ENCODE data around the gene TSHZ2. TPM values are rescaled to one million over a fixed set of nuclear protein-coding genes. Genes with fewer than 3 reads are reported as not detected.
A peak's percentile ranks its signal among the peaks of the same experiment; 100 is the strongest.
"Not testable (repeated sequence)": the region's sequence is repeated elsewhere in the genome, so short reads cannot be mapped to it uniquely, and the experiment has no call there.

Gene TSHZ2
- total RNA-seq, 1 experiment from 2014 or later, result 11.9 TPM

DNA sequence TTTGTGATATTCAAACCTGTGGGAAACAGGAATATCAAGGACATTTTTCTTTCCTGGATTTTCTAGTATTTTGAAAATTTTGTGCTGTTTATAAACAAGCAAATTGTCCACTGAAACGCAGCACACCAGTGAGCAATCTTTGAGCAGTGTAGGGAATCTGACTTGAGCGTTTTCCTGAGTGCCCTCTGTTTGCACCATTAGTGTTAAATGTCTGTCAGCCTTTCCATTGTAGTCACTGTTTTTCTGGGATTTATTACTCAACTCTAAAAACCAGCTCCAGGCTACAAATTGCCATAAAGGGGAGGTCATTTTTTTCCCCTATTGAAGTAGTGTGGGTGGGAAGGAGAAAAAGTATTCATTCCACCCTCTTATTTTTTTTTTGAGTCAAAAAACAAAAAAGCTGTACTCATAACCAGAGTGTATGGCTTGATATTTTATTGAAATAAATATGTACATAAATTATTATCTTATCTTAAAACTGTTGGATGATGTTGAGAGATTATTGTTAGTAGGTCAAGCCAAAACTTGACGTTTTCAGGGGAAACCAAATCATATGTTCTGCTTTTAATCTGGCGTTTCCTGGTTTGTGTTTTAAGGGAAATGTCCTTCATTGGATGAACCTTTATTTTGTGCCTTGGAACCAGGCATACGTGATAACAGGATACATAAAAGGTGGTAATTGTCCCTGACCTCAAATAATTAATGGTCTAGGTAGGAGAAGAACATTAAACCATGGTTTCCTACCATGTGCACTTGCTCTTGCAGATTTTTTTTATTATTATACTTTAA lies 51.8 kb downstream of the TSHZ2 start:
- DNase-seq (ENCODE audit: low read depth), result peak; percentile 80

DNA sequence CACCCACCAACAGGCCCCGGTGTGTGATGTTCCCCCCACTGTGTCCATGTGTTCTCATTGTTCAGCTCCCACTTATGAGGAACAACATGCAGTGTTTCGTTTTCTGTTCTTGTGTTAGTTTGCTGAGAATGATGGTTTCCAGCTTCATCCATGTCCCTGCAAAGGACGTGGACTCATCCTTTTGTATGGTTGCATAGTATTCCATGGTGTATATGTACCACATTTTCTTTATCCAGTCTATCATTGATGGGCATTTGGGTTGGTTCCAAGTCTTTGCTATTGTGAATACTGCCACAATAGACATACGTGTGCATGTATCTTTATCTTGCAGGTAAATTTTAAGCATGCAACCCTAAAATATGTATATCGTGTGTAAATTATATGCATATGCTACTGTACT lies 52.5 kb downstream of the TSHZ2 start:
- not testable (repeated sequence) for DNase-seq (ENCODE audit: low read depth)

DNA sequence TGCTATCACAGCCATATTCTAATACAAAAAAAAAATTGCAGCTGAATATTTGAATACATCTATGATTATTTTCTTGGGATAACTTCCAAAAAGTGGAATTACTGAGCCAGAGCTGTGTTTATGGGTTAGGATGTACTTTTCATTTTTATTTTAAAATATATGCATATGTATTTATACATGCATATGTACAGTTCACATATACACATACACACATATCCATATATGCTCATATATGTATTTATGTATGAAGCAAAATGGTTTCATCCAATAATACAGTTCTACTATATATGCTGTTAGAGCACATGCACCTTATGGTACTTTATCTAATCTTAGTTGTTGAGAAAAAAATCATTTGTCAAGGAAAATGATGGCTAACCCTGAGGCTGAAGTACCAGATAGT lies 54.9 kb downstream of the TSHZ2 start:
- DNase-seq (ENCODE audit: low read depth), result no peak

DNA sequence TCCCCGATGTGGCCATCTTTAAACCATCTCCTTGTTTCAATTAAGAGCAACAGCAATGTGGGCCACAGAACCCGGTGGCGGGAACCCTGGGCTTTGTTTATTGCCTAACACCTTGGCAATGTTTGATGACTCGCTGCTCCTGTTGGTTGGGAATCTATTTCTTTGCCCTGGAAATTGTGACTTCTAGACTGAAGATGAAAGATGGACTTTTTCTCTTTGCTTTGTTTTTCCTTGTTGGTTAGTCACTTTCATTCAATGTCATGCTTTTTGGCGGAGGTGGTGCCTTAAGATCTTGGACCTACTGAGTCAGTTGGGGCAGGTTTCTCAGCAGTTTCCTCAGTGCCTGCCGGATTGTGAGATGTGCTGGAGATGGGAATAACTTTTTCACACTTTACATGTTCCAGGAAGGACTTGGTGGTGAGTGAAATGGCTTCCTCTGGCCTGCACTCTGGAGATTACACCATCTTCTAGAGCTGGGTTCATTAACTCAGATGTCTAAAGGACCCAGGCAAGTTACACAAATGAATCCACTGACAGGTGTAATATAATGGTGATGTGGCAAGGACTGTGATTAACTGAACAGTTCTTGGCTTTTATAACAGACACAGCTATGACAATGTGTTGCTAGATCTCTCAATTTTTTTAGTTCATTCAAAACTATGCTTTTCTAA lies 56.3 kb downstream of the TSHZ2 start:
- peak; percentile 88 for DNase-seq (ENCODE audit: low read depth)

DNA sequence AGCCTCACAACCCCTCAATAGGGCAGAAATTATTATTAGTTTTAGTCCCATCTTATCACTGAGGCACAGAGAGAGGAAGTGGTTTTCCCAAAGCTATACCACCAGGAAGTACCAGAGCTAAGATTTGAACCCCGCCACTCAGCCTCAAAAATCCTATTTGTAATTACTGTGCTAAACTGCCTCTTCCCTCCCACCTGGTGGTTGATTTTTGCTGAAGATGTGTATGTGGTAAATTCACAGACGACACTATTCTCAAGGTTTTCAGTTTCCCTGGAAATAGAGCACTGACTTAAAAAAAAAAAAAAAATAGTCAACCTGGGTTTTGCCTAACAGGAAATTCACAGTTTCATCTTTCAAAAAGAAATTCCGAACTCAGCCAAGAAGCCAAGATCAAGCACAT lies 57.9 kb downstream of the TSHZ2 start:
- no peak for DNase-seq (ENCODE audit: low read depth)

DNA sequence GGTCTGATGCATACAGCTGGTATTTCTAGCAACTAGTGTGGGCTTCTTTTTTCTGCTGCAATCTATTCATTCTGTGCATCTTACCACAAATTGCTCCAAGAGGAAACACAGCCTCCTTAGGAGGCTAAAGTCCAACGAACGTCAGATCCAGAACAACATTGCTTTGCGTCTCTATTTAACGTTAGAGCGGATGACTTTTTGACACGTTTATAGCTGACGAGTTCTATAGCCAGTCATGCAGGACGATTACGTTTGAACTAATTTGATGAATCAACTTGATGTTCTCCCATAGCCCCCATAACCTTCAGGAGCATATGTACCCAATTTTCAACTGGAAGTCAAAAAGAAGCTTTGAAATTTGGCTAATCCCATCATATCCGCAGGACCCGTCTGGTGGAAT lies 59.9 kb downstream of the TSHZ2 start:
- no peak for DNase-seq (ENCODE audit: low read depth)

DNA sequence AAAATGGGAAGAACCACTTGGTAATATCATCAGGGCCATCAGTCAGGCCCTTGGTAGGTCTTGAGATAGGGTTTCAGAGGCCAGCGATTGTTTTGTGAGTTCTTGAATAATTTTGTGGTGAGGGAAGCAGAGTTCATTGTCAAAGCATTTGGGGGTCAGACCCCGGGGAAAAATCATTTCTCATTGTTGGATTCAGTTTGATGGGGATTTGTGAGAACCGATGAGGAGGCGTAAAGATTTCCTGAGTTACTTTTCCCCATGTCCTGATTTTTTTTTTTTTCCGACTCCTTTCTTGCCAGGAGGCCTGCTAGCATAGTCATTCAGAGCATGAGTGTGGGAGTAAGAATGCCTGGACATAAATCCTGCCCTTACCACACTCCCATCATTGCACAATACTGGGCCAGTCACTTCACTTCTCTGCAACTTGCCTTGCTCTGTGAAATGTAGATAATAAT lies 60.3 kb downstream of the TSHZ2 start:
- DNase-seq (ENCODE audit: low read depth), result peak; percentile 95

DNA sequence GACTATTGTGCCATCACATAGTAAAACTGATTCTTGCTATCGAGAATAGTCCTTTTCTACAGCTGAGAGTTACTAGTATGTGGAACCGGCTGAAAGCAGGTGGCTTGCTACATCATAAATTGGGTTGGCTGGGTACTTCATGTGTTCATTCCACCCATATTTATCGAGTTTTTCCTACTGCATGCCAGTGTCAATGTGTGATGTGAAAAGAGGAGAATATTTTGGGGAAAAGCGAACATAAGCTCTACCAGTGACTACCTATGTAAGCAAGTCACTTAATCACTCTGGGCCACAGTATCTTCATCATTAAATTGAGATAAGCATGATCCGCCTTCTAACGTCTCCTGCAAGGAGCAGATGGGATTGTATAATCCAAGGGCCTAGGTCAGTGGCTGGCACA lies 61.0 kb downstream of the TSHZ2 start:
- no peak for DNase-seq (ENCODE audit: low read depth)

DNA sequence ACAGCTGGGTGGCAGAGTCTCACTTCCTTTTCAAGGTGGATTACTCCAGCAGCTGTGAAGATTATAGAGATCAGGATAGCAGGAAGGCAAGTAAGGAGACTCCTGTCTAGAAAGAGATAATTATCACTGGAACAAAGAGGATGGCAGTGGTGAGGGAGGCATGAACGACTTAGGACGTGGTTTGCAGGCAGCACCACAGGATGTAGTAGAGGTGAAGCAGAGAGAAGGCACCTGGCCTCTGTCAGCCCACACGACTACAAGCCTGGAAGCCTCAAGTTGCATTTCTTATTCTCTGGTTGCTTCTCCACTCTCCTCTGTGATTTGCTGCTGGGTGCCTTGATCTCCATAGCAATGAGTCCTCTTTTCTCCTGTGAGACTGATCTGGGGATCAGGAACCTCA lies 62.7 kb downstream of the TSHZ2 start:
- peak; percentile 59 for DNase-seq (ENCODE audit: low read depth)

DNA sequence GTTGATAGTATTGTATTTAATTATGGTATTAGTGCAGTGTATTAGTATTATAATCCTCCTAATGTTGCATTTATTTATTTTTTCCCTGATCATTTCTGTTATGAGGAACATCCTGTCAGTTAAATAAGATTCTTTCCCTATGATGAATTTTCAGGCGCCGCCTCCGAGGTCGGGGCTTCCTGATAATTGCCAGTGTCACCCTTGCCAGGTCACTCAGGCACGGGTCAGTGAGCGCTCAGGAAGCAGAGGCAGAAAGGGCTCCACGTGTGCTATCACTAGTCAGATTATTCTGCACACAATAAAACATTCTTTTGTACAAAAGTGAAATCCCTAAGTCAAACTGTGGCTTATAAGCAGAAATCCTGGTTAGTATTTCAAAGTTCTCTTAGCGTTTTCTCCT lies 64.8 kb downstream of the TSHZ2 start:
- peak; percentile 75 for DNase-seq (ENCODE audit: low read depth)

DNA sequence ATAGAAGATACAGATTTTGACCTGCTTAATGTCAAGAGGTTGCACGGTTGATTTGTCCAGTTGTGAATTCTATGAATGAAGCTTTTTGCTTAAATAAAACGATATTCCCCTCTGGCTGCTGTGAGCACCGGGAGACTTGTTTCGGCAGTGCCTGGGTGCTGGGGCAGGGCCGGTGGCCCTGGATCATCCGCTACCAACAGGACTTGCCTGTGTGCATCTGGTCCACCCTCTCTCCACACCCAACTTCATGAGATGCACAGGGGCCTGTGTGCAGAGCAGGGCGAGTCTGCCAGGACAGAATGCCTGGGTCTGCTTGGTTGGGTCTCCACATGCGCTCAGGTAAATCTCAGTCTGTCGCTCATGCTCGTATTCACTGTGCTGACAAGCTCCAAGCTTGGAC lies 65.5 kb downstream of the TSHZ2 start:
- no peak for DNase-seq (ENCODE audit: low read depth)

DNA sequence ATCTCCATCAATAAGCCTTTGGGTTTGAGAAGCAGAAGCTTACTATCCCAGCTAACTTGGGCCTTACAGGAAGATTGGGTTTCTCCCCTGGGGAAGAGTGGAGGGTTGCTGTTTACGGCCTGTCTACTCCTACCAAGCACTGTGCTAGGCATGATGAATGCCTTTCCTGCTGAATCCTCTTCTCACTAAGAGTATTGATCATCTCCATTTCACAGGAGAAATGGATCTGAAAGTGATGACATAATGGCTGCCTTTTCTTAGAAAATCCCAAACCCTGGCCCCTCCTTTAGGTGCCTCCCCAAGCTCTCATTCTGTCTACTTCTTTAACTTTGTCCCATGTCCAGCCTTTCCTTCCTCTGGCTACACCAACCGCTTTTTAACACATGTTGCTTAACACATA lies 66.1 kb downstream of the TSHZ2 start:
- DNase-seq (ENCODE audit: low read depth), result no peak

DNA sequence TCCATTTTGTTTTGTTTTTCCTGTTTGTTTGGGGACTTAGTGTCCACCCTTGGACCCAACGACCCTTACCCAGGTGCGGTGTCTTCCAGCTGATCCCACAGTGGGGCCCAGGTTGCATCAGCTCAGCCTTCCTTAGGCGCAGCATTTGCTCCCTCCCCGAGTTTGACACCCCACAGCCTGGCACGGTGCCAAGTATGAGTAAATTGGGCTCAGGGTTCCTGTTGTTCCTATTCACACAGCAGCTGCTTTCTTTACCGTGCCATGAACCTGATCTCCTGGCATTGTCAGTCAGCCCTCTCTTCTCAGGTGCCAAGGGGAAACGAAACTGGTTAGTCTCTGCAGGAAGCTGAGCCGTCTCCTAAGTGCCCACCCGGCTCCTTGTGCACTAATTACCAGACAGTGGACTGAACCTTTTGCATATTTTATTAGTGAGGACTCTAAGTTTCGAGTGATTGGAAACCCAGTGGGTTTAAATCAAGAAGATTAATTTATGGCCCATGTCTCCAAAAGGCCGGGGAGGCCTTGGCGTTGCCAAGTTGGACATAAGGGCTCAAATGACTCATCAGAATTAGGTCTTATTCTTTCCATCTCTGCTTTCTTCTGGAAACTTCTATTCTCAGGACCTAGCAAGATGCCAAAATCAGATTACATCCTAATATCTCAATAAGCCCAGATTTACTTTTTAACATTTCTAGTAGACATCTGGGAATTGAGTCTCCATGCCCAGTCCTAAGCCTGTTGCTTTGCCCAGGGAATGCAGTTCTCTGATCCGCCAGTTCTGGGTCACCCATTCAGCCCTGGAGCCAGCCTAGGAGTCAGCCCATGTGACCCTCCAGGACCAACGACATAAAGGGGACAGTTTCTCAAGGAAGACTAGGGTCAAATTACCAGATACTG lies 68.8 kb downstream of the TSHZ2 start:
- DNase-seq (ENCODE audit: low read depth), result peak; percentile 85

DNA sequence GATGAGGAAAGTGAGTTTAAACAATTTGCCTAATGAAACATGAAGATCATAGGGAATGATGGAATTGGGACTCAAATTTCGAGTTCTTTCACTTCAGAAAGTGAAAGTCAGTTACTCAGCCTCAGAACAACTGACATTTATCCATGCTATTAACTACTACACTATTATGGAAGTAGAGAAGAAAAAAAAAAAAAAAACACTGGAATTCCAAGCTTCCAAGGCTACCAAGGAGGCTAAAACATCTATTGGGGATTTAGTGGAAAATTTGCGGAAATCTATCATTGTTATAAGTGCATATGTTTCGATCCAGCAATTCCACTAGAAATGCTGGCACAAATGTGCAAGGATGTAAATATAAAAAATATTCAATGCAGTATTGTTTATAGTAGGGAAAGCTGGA lies 70.4 kb downstream of the TSHZ2 start:
- no peak for DNase-seq (ENCODE audit: low read depth)

DNA sequence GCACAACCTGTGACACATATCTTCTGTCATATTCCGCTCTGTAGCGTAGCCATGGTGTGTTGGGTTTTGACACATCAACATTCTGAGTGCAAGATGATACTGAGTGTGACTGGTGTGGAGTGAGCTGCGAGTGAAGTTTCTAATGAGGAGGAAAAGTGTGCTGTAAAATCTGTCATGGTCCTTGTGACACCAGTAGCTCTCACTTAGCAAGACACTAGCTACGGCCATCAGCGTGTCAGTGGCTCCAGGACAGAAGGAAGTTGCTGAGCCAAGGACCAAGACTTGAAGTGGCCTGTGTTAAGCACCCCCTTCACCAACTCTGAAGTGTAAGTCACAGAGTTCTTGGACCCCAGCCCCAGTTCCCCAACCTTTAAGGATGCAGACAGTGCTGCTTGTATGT lies 72.1 kb downstream of the TSHZ2 start:
- DNase-seq (ENCODE audit: low read depth), result no peak

DNA sequence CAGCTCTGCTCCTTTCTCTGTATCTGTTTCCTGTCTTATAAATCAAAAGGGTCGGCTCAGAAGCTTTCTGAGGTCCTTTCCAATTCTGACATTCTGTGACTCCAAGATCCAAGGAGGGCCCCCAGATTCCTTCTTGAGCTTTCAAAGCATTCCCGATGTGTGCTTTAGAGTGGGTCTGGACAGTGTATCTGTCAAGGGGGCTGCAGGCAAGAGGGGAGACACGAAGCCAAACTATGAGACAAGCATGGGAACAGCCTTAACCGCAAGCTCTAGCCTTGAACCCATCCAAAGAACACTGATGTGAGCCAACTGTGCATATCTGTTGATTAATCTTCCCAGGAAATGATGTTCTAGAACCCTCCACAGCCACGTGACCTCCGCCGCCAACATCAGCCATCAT lies 73.8 kb downstream of the TSHZ2 start:
- no peak for DNase-seq (ENCODE audit: low read depth)

DNA sequence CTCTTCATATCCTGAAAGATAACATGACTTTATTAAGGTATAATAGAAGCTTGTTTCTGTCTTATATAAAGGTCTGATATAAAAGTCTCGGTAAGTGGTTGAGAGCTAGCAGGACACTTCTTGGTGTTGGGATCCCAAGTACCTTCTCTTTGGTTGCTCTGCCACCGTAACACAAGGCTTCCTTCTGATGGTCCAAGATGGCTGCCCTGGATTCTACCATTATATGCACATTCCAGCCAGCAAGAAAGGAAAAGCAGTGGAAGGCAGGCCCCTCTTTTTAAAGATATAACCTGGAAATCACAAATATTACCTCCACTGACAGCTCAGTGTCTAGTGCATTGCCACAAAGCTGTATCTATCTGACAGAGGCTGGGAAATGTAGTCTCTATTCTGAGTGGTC lies 75.0 kb downstream of the TSHZ2 start:
- no peak for DNase-seq (ENCODE audit: low read depth)

DNA sequence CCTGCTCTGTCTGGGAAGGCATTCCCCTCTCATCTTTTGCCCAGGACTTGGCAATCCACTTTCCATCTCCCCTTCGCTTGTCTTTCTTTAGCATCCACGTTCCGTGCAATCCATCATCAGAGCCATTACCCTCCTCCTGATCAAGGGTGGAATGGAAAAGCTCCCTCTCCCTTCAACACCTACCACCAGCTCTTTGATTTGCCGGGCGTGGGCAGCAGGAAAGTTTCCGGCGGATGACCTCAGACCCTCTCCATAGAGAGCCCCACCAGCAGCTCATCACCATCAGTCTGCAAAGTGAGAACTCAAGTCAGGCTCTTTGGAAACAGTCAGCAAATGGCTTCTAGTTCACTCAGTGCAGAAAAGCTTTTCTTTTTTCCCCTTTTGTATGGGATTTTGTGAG lies 76.2 kb downstream of the TSHZ2 start:
- DNase-seq (ENCODE audit: low read depth), result no peak

DNA sequence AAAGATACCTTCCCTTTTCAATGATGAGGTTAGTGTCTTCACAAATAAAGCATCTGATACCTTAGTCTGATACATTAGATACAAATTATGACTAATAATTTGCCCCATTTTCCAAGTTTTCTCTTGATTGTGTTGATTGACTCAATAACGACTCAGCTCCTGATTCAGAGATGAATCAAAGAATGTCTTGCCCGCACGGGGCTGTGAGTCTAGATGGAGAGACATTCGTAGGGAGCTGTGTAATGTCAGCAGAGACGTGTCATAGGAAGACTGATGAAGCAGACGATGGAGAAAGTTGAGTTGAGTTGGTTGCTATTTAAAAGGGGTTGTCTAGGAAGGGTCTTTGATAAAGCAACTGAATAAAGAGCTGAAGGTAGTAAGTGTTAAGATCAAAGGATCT lies 78.2 kb downstream of the TSHZ2 start:
- DNase-seq (ENCODE audit: low read depth), result peak; percentile 47

DNA sequence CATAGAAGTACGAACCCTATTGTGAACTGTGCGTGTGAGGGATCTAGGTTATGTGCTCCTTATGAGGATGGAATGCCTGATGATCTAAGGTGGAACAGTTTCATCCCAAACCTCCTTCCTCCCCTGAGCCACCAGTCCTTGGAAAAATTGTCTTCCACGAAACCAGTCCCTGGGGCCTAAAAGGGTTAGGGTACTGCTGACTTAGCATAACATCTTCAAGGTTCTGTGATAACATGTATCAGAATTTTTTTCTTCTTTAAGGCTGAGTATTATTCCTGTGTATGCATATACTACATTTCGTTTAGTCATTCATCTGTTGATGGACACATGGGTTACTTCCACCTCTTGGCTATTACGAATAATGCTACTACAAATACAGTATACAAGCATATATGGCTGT lies 80.2 kb downstream of the TSHZ2 start:
- no peak for DNase-seq (ENCODE audit: low read depth)

DNA sequence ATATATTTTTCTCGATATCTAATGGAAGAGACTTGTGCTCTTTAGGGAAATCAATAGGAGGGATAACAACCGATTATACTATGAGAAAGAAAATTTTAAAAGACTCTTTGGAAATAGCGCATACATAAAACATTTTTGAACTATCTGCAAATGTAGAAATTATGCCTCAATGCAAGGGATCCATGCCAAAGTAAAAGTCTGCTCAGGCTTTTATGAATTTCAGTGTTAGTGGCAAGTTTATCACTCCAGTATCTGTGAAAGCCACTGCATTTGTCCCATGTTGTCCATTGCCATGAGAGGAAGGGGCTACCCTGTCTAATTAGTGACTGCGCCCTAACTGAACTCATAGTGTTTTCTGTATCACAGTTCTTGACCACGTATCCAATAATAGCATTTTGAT lies 81.4 kb downstream of the TSHZ2 start:
- DNase-seq (ENCODE audit: low read depth), result no peak

DNA sequence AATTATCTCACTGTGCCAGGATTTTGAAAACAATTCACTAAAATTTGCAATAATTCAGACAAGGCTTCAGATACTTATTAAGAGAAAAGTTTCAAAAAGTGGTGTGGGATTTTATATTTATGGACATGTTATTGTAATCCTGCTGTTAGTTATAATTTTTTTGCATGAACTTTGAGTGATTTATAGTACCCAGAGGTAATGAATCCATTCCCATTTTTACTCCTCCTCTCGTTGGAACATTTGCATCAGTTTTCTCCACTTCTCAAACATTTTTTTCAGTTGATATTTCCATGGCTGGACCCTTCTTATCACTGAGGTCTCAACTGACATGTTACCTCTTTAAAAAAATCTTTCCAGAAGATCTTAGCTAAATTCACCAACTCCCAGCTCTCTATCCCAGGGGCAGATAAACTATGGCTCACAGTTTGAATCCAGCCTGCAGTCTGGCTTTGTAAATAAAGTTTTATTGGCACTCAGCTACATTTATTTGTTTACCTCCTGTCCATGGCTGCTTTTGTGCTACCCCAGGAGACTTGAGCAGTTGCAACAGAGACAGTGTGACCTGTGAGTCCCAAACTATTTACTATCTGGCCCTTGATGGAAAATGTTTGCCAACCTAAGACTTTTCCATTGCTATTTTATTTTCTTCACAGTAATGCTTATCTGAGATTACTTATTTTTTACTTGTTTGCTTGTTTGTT lies 83.4 kb downstream of the TSHZ2 start:
- no peak for DNase-seq (ENCODE audit: low read depth)
